ENCODE measurements around the gene LMO1.

DNA sequence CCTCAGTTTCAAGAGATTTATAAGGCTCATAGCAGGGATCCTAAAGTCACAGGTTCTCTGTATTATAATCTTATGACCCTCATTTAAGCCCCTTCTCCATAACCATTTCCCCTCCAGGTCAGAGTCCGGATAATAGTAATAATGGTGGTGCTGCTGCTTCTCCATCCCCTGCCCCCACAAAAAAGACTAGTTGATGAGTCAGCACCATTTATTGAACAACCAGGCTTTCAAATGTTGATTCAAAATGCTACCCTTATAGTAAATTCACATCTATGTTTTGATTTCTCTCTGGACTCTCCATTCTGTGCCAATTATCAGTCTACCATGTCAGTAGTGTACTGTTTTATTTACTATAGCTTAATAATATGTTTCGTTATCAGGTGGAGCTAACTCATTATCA, 77.2 kb downstream of the LMO1 start:
- TF ChIP-seq BACH1 (tag; IDR thresholded peaks at IDR 0.05), result no peak
- TF ChIP-seq, protein P1, sequence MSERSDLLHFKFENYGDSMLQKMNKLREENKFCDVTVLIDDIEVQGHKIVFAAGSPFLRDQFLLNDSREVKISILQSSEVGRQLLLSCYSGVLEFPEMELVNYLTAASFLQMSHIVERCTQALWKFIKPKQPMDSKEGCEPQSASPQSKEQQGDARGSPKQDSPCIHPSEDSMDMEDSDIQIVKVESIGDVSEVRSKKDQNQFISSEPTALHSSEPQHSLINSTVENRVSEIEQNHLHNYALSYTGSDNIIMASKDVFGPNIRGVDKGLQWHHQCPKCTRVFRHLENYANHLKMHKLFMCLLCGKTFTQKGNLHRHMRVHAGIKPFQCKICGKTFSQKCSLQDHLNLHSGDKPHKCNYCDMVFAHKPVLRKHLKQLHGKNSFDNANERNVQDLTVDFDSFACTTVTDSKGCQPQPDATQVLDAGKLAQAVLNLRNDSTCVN (CRISPR knock-in tag; IDR thresholded peaks at IDR 0.05), result no peak
- no peak for TF ChIP-seq TCF7 (IDR thresholded peaks at IDR 0.05; ENCODE audit: borderline replicate concordance)
- TF ChIP-seq, protein P2, sequence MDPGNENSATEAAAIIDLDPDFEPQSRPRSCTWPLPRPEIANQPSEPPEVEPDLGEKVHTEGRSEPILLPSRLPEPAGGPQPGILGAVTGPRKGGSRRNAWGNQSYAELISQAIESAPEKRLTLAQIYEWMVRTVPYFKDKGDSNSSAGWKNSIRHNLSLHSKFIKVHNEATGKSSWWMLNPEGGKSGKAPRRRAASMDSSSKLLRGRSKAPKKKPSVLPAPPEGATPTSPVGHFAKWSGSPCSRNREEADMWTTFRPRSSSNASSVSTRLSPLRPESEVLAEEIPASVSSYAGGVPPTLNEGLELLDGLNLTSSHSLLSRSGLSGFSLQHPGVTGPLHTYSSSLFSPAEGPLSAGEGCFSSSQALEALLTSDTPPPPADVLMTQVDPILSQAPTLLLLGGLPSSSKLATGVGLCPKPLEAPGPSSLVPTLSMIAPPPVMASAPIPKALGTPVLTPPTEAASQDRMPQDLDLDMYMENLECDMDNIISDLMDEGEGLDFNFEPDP (CRISPR knock-in tag; IDR thresholded peaks at IDR 0.05), result no peak
- TF ChIP-seq TAF7 (tag; IDR thresholded peaks at IDR 0.05), result no peak
- TF ChIP-seq, protein P3, sequence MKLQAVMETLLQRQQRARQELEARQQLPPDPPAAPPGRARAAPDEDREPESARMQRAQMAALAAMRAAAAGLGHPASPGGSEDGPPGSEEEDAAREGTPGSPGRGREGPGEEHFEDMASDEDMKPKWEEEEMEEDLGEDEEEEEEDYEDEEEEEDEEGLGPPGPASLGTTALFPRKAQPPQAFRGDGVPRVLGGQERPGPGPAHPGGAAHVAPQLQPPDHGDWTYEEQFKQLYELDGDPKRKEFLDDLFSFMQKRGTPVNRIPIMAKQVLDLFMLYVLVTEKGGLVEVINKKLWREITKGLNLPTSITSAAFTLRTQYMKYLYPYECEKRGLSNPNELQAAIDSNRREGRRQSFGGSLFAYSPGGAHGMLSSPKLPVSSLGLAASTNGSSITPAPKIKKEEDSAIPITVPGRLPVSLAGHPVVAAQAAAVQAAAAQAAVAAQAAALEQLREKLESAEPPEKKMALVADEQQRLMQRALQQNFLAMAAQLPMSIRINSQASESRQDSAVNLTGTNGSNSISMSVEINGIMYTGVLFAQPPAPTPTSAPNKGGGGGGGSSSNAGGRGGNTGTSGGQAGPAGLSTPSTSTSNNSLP (IDR thresholded peaks at IDR 0.05; ENCODE audit: borderline replicate concordance, low read depth, low read length), result no peak
- TF ChIP-seq GABPB1 (CRISPR knock-in tag; IDR thresholded peaks at IDR 0.05), result no peak
- TF ChIP-seq, protein P4, sequence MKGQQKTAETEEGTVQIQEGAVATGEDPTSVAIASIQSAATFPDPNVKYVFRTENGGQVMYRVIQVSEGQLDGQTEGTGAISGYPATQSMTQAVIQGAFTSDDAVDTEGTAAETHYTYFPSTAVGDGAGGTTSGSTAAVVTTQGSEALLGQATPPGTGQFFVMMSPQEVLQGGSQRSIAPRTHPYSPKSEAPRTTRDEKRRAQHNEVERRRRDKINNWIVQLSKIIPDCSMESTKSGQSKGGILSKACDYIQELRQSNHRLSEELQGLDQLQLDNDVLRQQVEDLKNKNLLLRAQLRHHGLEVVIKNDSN (CRISPR knock-in tag; IDR thresholded peaks at IDR 0.05), result no peak
- TF ChIP-seq SRF (CRISPR knock-in tag; IDR thresholded peaks at IDR 0.05), result no peak
